GM19452 (cell line): ENCODE data around the gene MRPS18A.

Experiments
- ATAC-seq: cut with Tn5 transposase; IDR thresholded peaks from one replicate; pipeline ENCODE4 v1.9.1; 2021; ENCODE audit not compliant: unreplicated experiment

MRPS18A gene

GRCh38 chr6:43687437-43688347, at the start of gene MRPS18A:
Gene MRPS18A (minus strand): TSS chr6:43687791. CDS start chr6:43687779, 12 bp downstream.
- peak; percentile 92 for ATAC-seq

DNA sequence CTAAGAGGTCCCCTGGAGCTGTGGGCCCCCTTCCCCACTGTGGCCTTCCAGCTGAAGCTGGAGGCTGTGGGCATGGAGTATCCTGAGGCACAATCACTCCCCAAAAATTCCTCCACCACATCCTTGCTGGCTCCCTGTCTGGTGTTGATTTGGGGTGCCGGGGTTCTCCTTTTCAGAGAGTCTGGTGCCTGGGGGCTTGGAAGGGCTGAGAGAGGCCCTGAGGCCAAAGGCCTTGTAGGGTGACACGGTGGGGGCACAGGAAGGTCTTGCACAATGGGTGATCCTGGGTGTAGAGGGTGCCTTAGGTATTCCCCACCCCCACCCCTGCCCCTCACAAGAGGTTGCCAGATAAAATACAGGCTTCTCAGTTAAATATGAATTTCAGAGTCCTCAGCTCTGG, 49.3 kb upstream of the MRPS18A start:
- no peak for ATAC-seq

DNA sequence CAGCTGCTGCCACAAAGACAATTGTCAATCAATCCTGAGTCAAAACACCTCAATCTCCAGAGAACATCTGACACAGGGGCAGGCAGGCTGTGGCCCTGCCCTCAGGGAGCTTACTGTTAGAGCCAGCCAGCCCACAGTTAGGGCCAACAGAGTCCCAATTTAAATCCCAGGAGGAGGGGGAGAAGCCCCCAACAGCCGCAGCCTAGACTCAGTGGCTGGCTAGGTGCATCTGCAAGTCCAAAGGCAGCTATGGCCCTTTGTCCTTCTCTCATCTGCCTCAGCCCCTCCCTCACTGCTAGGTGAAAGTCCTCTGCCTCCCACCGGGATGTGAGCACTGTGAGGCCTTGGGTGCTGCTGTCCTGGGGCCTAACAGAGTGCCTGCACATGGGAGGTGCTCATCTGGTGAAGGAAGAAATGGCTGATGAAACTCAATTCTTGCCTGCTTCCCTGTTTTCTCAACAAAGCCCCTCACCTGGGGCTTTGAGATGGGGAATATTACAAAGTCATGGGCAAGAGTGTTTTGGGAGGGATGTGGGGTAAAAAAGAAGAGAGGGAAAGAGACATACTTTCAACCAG, 48.7 kb upstream of the MRPS18A start:
- ATAC-seq: no peak

DNA sequence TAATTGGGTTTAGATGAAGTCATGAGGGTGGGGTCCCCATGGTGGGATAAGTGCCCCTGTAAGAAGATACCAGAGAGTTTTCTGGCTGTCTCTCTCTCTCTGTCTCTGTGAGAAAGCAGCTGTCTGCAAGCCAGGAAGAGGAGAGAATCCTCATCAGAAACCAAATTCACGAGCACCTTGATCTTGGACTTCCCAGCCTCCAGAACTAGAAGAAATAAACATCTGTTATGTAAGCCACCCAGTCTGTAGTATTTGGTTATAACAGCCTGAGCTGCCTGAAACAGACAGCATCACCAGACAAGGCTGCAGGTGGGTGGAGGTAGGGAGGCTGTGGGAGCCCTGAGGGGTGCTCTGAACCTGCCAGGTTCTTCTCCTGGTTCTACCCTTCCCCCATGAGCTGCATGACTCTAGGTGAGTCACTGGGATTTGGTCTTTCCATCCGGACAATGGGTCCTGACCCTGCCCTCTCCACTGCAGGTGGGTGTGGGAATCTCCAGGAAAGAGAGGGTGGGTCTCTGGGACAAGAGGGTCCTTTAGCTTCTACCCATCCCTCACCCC, 48.1 kb upstream of the MRPS18A start:
- no peak for ATAC-seq

GRCh38 chr6:43734294-43734665, 46.7 kb upstream of the MRPS18A start:
- no peak for ATAC-seq

DNA sequence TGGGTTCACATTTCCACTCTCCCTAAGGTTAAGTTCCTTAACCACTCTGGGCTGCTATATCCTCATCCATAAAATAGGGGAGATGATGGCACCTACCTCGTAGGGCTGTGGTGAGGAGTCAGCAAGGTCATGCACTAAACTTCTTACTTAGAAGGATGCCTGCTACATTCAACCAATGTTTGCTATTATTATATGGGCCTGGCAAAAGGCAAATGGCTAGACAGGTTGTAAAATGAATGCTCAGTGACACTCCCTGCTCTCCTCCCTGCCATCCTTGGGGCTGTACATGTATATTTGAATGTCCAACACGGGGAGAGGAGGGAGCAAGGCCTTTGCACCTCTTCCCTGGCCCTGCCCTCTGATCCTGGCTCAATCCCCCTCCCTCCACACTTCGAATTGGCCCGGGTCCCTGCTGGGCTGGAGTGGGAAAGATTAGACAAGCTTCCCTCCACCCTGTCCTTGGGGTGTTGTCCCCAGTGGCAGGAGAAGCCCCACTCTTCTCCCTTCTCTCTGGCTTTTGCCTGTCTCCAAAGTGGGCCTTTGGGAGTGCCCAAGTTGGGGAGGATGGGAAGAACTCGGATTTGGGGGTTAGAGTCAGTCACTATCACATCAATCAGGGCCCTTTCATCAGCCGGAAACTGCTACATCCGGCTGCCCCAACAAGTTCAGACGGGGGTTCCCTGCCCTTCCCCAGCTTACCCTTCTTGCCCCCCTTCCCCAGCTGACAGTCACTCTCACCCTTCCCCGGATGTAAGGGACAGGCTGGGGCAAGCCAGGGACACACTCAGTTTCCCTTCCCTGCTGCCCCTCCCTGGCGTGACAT, 46.1 kb upstream of the MRPS18A start:
- ATAC-seq: peak; percentile 65

- no peak for ATAC-seq
These were observed 43.0 kb upstream of the MRPS18A start for GRCh38 chr6:43730634-43731033.

DNA sequence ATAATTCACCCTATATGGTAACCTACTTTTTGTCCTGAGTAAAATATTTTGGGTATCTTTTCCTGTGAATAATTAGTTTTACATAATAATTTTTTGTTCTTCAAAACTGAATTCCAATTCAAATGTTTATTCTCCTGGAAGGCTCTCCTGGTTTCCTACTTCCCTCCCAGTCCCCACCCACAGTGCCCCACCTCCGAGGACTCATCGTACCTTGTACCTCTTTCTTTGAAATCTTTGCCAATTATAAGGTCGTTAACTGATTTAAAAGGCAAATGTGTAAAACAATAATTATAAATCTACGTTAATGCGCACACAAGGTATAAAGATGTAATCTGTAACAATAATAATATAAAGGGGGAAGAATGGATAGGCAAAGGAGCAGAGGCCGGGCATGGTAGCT, 41.9 kb upstream of the MRPS18A start:
- no peak for ATAC-seq

- no peak for ATAC-seq
These were observed 41.0 kb upstream of the MRPS18A start for GRCh38 chr6:43728586-43728985.

DNA sequence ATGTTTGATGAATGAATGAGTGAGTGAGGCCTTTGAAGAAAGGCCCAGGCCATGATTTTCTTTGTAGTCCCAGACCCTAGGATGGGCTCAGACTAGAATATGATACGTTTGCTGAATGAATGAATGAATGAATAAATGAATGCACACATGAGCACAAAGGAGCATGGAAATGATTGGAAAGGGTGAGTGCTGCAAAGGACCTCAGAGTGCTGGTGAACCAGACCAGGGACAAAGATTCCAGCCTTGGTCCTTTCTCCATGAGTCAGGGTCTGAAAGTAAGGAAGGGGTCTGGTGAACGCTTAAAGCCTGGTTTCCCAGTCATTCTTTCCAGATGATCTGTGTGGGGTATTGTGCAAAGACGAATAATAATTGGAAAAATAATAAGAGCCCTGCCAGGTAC, 40.0 kb upstream of the MRPS18A start:
- no peak for ATAC-seq

GRCh38 chr6:43725643-43726580, 38.3 kb upstream of the MRPS18A start:
- ATAC-seq: no peak

DNA sequence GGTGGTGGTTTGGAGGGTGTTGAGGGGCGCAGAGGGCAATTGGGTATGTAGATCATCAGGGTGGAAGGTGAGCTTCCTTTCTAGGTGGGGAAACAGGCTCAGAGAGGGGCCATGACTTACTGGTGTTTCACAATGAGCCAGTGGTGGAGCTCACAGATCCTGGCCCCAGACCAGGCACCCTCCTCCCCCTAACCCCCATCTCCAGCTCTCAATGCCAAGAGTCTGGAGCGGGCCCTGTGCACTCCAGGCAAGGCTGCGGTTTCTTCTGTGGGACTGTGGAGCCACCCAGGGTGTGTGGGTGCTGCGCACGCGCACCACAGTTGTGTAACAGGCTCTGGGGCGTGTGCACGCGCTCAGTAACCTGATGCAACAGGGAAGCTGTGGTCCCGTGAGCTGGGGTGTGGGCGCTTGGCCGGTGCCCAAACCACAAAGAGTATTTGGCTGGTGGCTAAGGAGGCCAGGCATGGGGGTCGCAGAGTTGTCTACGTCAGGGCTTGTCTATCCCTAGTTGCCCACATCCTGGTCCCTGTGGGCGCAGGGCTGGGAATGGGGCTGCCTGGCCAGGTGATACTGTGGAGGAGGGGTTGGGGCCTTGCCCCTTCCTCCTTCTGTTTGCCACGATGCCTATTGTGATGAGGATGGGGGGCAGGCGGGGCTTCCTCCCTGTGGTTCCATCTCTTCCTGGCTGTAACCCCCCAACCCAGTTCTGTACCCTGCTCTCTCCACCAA, 37.5 kb upstream of the MRPS18A start:
- peak; percentile 75 for ATAC-seq

GRCh38 chr6:43724354-43724753, 36.8 kb upstream of the MRPS18A start:
- ATAC-seq: no peak

- ATAC-seq: no peak
These were observed 36.2 kb upstream of the MRPS18A start for GRCh38 chr6:43723737-43724295.

DNA sequence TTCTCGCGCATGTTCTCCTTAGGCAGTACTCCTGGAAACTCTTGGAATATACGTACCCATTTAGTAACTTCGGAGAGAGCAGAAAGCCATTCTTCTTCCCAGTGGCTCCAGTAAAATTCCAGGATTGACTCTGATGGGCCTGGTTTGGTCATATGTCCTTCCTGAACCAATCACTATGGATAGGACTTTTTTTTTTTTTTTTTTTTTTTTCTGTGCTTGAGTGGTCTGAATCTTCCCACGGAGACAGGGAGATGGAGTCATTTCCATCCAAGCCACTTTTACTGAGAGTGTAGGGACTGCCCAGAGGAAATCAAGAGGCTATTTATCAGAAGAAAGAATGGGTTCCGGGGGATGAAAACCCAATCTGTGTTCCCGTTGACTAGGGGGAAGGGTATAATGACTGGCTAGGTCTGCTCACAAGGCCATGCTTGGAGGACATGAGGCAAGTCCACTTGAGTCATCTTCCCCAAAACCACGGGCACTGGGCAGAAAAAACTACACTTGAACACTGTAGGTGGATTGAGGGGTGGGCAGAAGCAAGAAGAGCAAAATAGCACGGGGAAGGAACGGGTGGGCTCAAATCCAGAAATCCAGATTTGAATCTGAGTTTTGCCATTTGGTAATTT, 35.4 kb upstream of the MRPS18A start:
- no peak for ATAC-seq

GRCh38 chr6:43720999-43721398, 33.4 kb upstream of the MRPS18A start:
- no peak for ATAC-seq

DNA sequence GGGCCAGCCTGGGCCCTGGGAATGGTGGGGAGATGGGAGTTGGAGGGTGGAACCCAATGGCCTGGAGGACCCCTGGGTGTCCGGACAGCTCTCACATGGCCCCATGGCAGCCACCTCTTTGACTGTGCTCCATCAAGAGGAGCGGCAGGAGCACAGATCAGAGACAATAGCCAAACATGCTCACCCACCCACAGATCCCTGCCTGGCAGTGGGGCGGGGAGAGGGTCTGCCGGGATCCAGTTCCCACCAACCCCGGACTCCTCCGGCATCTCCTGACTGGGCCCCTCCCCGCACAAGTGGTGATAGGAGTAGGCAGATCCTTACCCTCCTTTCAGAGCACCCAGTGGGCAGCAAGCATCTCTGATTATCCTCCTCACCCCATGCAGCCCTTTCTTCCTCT, 31.9 kb upstream of the MRPS18A start:
- no peak for ATAC-seq

- no peak for ATAC-seq
These were observed 31.0 kb upstream of the MRPS18A start for GRCh38 chr6:43718387-43719105.
